Neural cell (in vitro differentiated cells): Measurements from ENCODE around the gene PLXNA2. TPM values are rescaled to one million over a fixed set of nuclear protein-coding genes. Genes with fewer than 3 reads are reported as not detected.

ENCODE experiments used
- H2AFZ ChIP-seq: fragments of 200-600, 300-800 bp; sonication (generic), shearing (Covaris generic); 2 replicates; pipeline ENCODE4 v1.6.0; 2014; ENCODE audit warnings: low read depth, mild to moderate bottlenecking, antibody characterized with exemption, low read length, moderate library complexity
- H3F3A ChIP-seq: fragments of 200-600 bp; shearing (Covaris generic); 2 replicates; pipeline ENCODE4 v1.6.1; 2016; ENCODE audit warnings: mild to moderate bottlenecking, moderate library complexity, mixed read lengths, antibody characterized with exemption, low read length; ENCODE audit not compliant: insufficient read depth, poor library complexity, severe bottlenecking
- H3K27ac ChIP-seq: fragments of 200-600, 300-800 bp; sonication (generic), shearing (Covaris generic); 2 replicates; pipeline ENCODE4 v1.5.1; 2014; ENCODE audit warnings: mild to moderate bottlenecking, low read length, moderate library complexity
- H3K27me3 ChIP-seq: fragments of 300-800, 200-600 bp; sonication (generic), shearing (Covaris generic); 2 replicates; pipeline ENCODE4 v1.6.0; 2014; ENCODE audit warnings: mild to moderate bottlenecking, low read depth, low read length, moderate library complexity; ENCODE audit not compliant: insufficient read depth
- H3K36me3 ChIP-seq: fragments of 300-800, 200-600 bp; sonication (generic), shearing (Covaris generic); 2 replicates; pipeline ENCODE4 v1.5.1; 2014; ENCODE audit warnings: mild to moderate bottlenecking, antibody characterized with exemption, low read length, moderate library complexity; ENCODE audit not compliant: insufficient read depth
- H3K4me2 ChIP-seq: fragments of 300-800, 200-600 bp; sonication (generic), shearing (Covaris generic); 2 replicates; pipeline ENCODE4 v1.6.0; 2014; ENCODE audit warnings: mild to moderate bottlenecking, low read length
- H3K4me3 ChIP-seq: fragments of 300-800, 200-600 bp; sonication (generic), shearing (Covaris generic); 2 replicates; pipeline ENCODE4 v1.5.1; 2014; ENCODE audit warnings: mild to moderate bottlenecking, low read length, moderate library complexity
- H3K79me2 ChIP-seq: fragments of 200-600 bp; shearing (Covaris generic); replicated peaks from 2 replicates; pipeline ENCODE4 v1.6.0; 2014; ENCODE audit warnings: mild to moderate bottlenecking, low read length, moderate library complexity; ENCODE audit not compliant: insufficient read depth
- H3K9ac ChIP-seq: fragments of 300-800, 200-600 bp; sonication (generic), shearing (Covaris generic); 2 replicates; pipeline ENCODE4 v1.6.1; 2016; ENCODE audit warnings: mild to moderate bottlenecking, low read length, mixed read lengths
- H3K9me2 ChIP-seq: fragments of 200-600 bp; shearing (Covaris generic); 2 replicates; pipeline ENCODE4 v1.6.1; 2016; ENCODE audit warnings: mild to moderate bottlenecking, low read length, mixed read lengths; ENCODE audit not compliant: insufficient read depth
- H3K9me3 ChIP-seq: fragments of 200-600, 300-800 bp; sonication (generic), shearing (Covaris generic); 2 replicates; pipeline ENCODE4 v1.6.1; 2016; ENCODE audit warnings: mild to moderate bottlenecking, mixed run types, low read length, moderate library complexity, mixed read lengths
- H4K20me1 ChIP-seq: fragments of 200-600 bp; shearing (Covaris generic); 2 replicates; pipeline ENCODE4 v1.6.1; 2016; ENCODE audit warnings: mild to moderate bottlenecking, mixed run types; ENCODE audit not compliant: insufficient read depth
- EP300 ChIP-seq: fragments of 450-650 bp; conservative IDR thresholded peaks from 2 replicates; pipeline ENCODE4 v1.6.1; 2014; ENCODE audit warnings: antibody characterized with exemption, mild to moderate bottlenecking, moderate library complexity; ENCODE audit not compliant: poor library complexity, severe bottlenecking
- EZH2 ChIP-seq: fragments of 200-600, 300-800 bp; shearing (Covaris generic), sonication (generic); IDR thresholded peaks from 2 replicates; pipeline ENCODE4 v1.6.1; 2014; ENCODE audit warnings: antibody characterized with exemption, low read length, borderline replicate concordance, mild to moderate bottlenecking; ENCODE audit not compliant: insufficient read depth, poor library complexity, severe bottlenecking
- MXI1 ChIP-seq: fragments of 450-650 bp; conservative IDR thresholded peaks from 2 replicates; pipeline ENCODE4 v1.6.1; 2014; ENCODE audit warnings: antibody characterized with exemption, mild to moderate bottlenecking; ENCODE audit not compliant: poor library complexity, severe bottlenecking
- POLR2AphosphoS5 ChIP-seq: IDR thresholded peaks from 2 replicates; pipeline ENCODE4 v1.6.1; 2012
- RAD21 ChIP-seq: fragments of 450-650 bp; conservative IDR thresholded peaks from 2 replicates; pipeline ENCODE4 v1.6.1; 2014; ENCODE audit warnings: antibody characterized with exemption, mild to moderate bottlenecking, moderate library complexity
- REST ChIP-seq: IDR thresholded peaks from 2 replicates; pipeline ENCODE4 v1.6.1; 2012; ENCODE audit warnings: borderline replicate concordance
- SMC3 ChIP-seq: fragments of 450-650 bp; conservative IDR thresholded peaks from 2 replicates; pipeline ENCODE4 v1.6.1; 2014; ENCODE audit warnings: antibody characterized with exemption, mild to moderate bottlenecking, moderate library complexity; ENCODE audit not compliant: poor library complexity
- TAF1 ChIP-seq: IDR thresholded peaks from 2 replicates; pipeline ENCODE4 v1.6.1; 2012; ENCODE audit warnings: low read depth
- polyA minus RNA-seq: library from RNA; depleted of rRNA, polyadenylated mRNA; stranded (reverse); fragments of >200 nt; gene quantifications from 2 replicates; pipeline ENCODE4 v1.2.3, GENCODE V29; 2014
- polyA plus RNA-seq: library from polyadenylated mRNA; depleted of rRNA; stranded (reverse); fragments of >200 nt; gene quantifications from 2 replicates; pipeline ENCODE4 v1.2.3, GENCODE V29; 2014
- TF ChIP-seq, protein P1 (sequence below): fragments of 450-650 bp; IDR thresholded peaks from 2 replicates; pipeline ENCODE4 v1.5.1; 2014; ENCODE audit warnings: antibody characterized with exemption, mild to moderate bottlenecking, moderate library complexity; ENCODE audit not compliant: poor library complexity, severe bottlenecking

The PLXNA2 gene, protein sequence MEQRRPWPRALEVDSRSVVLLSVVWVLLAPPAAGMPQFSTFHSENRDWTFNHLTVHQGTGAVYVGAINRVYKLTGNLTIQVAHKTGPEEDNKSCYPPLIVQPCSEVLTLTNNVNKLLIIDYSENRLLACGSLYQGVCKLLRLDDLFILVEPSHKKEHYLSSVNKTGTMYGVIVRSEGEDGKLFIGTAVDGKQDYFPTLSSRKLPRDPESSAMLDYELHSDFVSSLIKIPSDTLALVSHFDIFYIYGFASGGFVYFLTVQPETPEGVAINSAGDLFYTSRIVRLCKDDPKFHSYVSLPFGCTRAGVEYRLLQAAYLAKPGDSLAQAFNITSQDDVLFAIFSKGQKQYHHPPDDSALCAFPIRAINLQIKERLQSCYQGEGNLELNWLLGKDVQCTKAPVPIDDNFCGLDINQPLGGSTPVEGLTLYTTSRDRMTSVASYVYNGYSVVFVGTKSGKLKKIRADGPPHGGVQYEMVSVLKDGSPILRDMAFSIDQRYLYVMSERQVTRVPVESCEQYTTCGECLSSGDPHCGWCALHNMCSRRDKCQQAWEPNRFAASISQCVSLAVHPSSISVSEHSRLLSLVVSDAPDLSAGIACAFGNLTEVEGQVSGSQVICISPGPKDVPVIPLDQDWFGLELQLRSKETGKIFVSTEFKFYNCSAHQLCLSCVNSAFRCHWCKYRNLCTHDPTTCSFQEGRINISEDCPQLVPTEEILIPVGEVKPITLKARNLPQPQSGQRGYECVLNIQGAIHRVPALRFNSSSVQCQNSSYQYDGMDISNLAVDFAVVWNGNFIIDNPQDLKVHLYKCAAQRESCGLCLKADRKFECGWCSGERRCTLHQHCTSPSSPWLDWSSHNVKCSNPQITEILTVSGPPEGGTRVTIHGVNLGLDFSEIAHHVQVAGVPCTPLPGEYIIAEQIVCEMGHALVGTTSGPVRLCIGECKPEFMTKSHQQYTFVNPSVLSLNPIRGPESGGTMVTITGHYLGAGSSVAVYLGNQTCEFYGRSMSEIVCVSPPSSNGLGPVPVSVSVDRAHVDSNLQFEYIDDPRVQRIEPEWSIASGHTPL (N-terminal part only)
- 30.6 and 48.6 TPM in 2 replicates for polyA plus RNA-seq
- polyA minus RNA-seq: 129 and 143 TPM in 2 replicates

DNA sequence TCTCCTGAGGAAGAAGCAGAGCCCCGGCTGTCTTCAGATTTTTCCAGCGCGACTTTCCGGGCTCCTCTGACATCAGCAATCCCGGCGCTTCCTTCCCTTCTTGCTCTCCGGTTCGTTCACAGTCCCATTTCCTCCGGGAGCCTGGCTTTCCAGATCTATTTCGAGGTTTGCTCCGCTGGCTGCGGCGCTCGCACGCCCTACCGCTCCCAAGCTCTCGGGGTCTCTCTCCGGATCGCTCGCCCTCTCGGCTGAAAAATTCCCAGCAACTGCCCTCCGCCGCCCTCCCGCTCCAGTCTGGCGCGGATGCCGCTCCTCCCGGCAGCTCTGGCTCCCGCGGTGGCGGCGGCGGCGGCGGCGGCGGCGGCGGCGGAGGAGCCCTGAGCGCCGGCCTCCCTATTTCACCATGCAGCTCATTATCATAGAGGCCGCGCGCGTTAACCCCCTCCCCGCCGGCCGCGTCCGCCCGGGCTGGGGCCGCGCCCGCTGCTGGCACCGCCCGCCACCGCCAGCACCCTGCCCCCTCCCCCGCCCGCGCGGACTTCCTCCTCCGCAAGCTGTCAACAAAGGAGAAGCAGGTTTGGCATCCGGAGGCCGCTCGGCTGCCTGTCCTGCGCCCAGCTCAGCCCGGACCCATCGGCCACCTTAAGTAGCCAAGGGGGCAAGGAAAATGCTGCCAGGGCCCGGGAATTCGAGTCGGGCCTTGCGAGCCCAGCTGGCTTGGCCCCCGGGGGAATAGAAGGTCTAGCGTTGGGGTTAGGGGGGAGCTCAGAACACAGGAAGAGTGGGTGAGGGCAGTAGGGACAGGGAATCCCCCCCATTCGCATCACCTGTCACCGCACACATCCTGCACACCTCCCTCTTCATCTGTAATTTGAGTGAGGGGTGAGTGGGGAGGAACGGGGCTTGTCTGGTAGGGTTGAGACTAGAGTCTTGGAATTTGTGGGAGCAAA, at the start of gene PLXNA2:
TSS of gene PLXNA2 (minus strand) at position 418 of the 950 bp plus-strand sequence. CDS start 26,462 bp downstream, outside the sequence.
- Histone ChIP-seq H3K36me3 (no peaks in the 10 kb centered on the region), H3K4me3 (peak within 1 kb of the TSS; percentile 95), H3K27me3 (no peaks in the 10 kb centered on the region), H3K79me2 (peaks cover 45% of the 10 kb centered on the region), H3K9me3 (no peaks in the 10 kb centered on the region), H3K9ac (peak within 1 kb of the TSS; percentile 95), H3K9me2 (no peaks in the 10 kb centered on the region), H3F3A (no peaks in the 10 kb centered on the region), H3K4me2 (peak within 1 kb of the TSS; percentile 79), H4K20me1 (peaks cover 6% of the 10 kb centered on the region), H2AFZ (peak within 1 kb of the TSS; percentile 51), H3K27ac (peak within 1 kb of the TSS; percentile 92)
- peak; percentile 45 for TF ChIP-seq RAD21
- TF ChIP-seq REST: peak; percentile 89
- peak; percentile 75 for TF ChIP-seq POLR2AphosphoS5
- TF ChIP-seq SMC3: peak; percentile 55
- TF ChIP-seq, protein P1, sequence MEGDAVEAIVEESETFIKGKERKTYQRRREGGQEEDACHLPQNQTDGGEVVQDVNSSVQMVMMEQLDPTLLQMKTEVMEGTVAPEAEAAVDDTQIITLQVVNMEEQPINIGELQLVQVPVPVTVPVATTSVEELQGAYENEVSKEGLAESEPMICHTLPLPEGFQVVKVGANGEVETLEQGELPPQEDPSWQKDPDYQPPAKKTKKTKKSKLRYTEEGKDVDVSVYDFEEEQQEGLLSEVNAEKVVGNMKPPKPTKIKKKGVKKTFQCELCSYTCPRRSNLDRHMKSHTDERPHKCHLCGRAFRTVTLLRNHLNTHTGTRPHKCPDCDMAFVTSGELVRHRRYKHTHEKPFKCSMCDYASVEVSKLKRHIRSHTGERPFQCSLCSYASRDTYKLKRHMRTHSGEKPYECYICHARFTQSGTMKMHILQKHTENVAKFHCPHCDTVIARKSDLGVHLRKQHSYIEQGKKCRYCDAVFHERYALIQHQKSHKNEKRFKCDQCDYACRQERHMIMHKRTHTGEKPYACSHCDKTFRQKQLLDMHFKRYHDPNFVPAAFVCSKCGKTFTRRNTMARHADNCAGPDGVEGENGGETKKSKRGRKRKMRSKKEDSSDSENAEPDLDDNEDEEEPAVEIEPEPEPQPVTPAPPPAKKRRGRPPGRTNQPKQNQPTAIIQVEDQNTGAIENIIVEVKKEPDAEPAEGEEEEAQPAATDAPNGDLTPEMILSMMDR: no peak
- TF ChIP-seq EZH2: no peak
- TF ChIP-seq EP300: peak; percentile 47
- peak; percentile 24 for TF ChIP-seq MXI1
- peak; percentile 74 for TF ChIP-seq TAF1
